GM23338 (cell line): ENCODE measurements around the gene CEP350. TPM values are rescaled to one million over a fixed set of nuclear protein-coding genes. Genes with fewer than 3 reads are reported as not detected.

Source experiments
- ATAC-seq: fragments of 200-7000 bp; cut with Tn5 transposase; 3 replicates; pipeline ENCODE4 v1.9.1; 2020
- DNase-seq: peaks from one replicate; pipeline ENCODE4 v3.0.0-alpha.2; 2015; ENCODE audit warnings: low spot score
- H2AFZ ChIP-seq: fragments of 200-600 bp; sonication (generic); 2 replicates; pipeline ENCODE4 v1.8.0; 2016; ENCODE audit warnings: antibody characterized with exemption, mild to moderate bottlenecking, moderate library complexity
- H3F3A ChIP-seq: fragments of 200-600 bp; sonication (generic); replicated peaks from 2 replicates; pipeline ENCODE4 v1.8.0; 2017; ENCODE audit warnings: antibody characterized with exemption, mixed run types, low read depth
- H3K27ac ChIP-seq: fragments of 200-600 bp; sonication (generic); 2 replicates; pipeline ENCODE4 v1.6.1; 2016; ENCODE audit warnings: low read depth
- H3K27me3 ChIP-seq: fragments of 200-600 bp; sonication (generic); 2 replicates; pipeline ENCODE4 v1.8.0; 2016; ENCODE audit warnings: mild to moderate bottlenecking, mixed run types, moderate library complexity; ENCODE audit not compliant: insufficient read depth
- H3K36me3 ChIP-seq: fragments of 200-600 bp; sonication (generic); 2 replicates; pipeline ENCODE4 v1.8.0; 2016; ENCODE audit warnings: mild to moderate bottlenecking; ENCODE audit not compliant: insufficient read depth
- H3K4me1 ChIP-seq: fragments of 200-600 bp; sonication (generic); 2 replicates; pipeline ENCODE4 v1.8.0; 2016; ENCODE audit warnings: mild to moderate bottlenecking, moderate library complexity; ENCODE audit not compliant: insufficient read depth
- H3K4me2 ChIP-seq: fragments of 200-600 bp; sonication (generic); 2 replicates; pipeline ENCODE4 v1.7.1; 2017; ENCODE audit warnings: mixed run types
- H3K4me3 ChIP-seq: fragments of 200-600 bp; sonication (generic); 2 replicates; pipeline ENCODE4 v1.6.1; 2016; ENCODE audit warnings: mixed run types
- H3K79me2 ChIP-seq: fragments of 200-600 bp; sonication (generic); replicated peaks from 2 replicates; pipeline ENCODE4 v1.8.0; 2017; ENCODE audit warnings: mild to moderate bottlenecking; ENCODE audit not compliant: insufficient read depth
- H3K9me2 ChIP-seq: fragments of 200-600 bp; sonication (generic); 2 replicates; pipeline ENCODE4 v1.8.0; 2017; ENCODE audit not compliant: insufficient read depth
- H4K20me1 ChIP-seq: fragments of 200-600 bp; sonication (generic); replicated peaks from 2 replicates; pipeline ENCODE4 v1.8.0; 2017; ENCODE audit warnings: mild to moderate bottlenecking; ENCODE audit not compliant: insufficient read depth
- H3K27ac Mint-ChIP-seq: 2 replicates; pipeline ENCODE4 v1.8.0; 2020; ENCODE audit warnings: inconsistent platforms, mild to moderate bottlenecking, moderate library complexity, mixed read lengths
- H3K27me3 Mint-ChIP-seq: 3 replicates; pipeline ENCODE4 v1.8.0; 2022; ENCODE audit warnings: low read depth, mild to moderate bottlenecking, moderate library complexity, mixed read lengths, inconsistent platforms; ENCODE audit not compliant: insufficient read depth, poor library complexity
- H3K36me3 Mint-ChIP-seq: 3 replicates; pipeline ENCODE4 v1.8.0; 2021; ENCODE audit warnings: low read depth, mild to moderate bottlenecking, inconsistent platforms, moderate library complexity, mixed read lengths
- H3K4me1 Mint-ChIP-seq: 3 replicates; pipeline ENCODE4 v1.8.0; 2020; ENCODE audit warnings: mild to moderate bottlenecking, inconsistent platforms, mixed read lengths
- H3K4me3 Mint-ChIP-seq: 3 replicates; pipeline ENCODE4 v1.8.0; 2021; ENCODE audit warnings: moderate library complexity, mild to moderate bottlenecking, inconsistent platforms, mixed read lengths
- H3K9me3 Mint-ChIP-seq: 3 replicates; pipeline ENCODE4 v1.8.0; 2020; ENCODE audit warnings: moderate library complexity, mild to moderate bottlenecking, inconsistent platforms, mixed read lengths
- CREB1 ChIP-seq: fragments of 250-450 bp; sonication (Bioruptor Pico); IDR thresholded peaks from 2 replicates; pipeline ENCODE4 v1.5.0; 2020; ENCODE audit warnings: low read depth, mild to moderate bottlenecking, moderate library complexity
- CTCF ChIP-seq, 2 experiments: fragments of 200-600 bp in 1 of 2; sonication (generic) in 1 of 2; conservative IDR thresholded peaks; 2 replicates each; pipeline versions ENCODE4 v1.5.1 to v1.6.1; 2016 to 2017; ENCODE audit warnings: antibody characterized with exemption in 2 of 2, low read depth in 2 of 2, mild to moderate bottlenecking in 2 of 2, moderate library complexity in 1 of 2
- ETS1 ChIP-seq: IDR thresholded peaks from 2 replicates; pipeline ENCODE4 v1.6.1; 2016; ENCODE audit warnings: antibody characterized with exemption
- EZH2 ChIP-seq: fragments of 200-600 bp; sonication (generic); IDR thresholded peaks from one replicate; pipeline ENCODE4 v1.8.0; 2017; ENCODE audit warnings: antibody characterized with exemption, mild to moderate bottlenecking, low read depth; ENCODE audit not compliant: unreplicated experiment
- EZH2phosphoT487 ChIP-seq: fragments of 200-600 bp; sonication (generic); IDR thresholded peaks from one replicate; pipeline ENCODE4 v1.8.1; 2018; ENCODE audit warnings: antibody characterized with exemption; ENCODE audit not compliant: unreplicated experiment
- JUNB ChIP-seq: IDR thresholded peaks from one replicate; pipeline ENCODE4 v1.6.1; 2016; ENCODE audit warnings: antibody characterized with exemption; ENCODE audit not compliant: unreplicated experiment
- NANOG ChIP-seq: IDR thresholded peaks from 2 replicates; pipeline ENCODE4 v1.6.1; 2016; ENCODE audit warnings: antibody characterized with exemption, borderline replicate concordance
- POLR2AphosphoS5 ChIP-seq: IDR thresholded peaks from 2 replicates; pipeline ENCODE4 v1.6.1; 2016; ENCODE audit warnings: antibody characterized with exemption, low read depth
- REST ChIP-seq: IDR thresholded peaks from one replicate; pipeline ENCODE4 v1.6.1; 2018; ENCODE audit warnings: antibody characterized with exemption; ENCODE audit not compliant: unreplicated experiment
- STAT1 ChIP-seq: IDR thresholded peaks from one replicate; pipeline ENCODE4 v1.6.1; 2016; ENCODE audit warnings: antibody characterized with exemption; ENCODE audit not compliant: unreplicated experiment
- ZNF114 ChIP-seq: fragments of 250-450 bp; sonication (Bioruptor Pico); IDR thresholded peaks from 2 replicates; pipeline ENCODE4 v1.5.0; 2020; ENCODE audit warnings: mild to moderate bottlenecking, moderate library complexity
- ZNF331 ChIP-seq: fragments of 250-450 bp; sonication (Bioruptor Pico); IDR thresholded peaks from 2 replicates; pipeline ENCODE4 v1.5.0; 2020; ENCODE audit warnings: low read depth, mild to moderate bottlenecking, moderate library complexity
- ZNF462 ChIP-seq: fragments of 250-450 bp; sonication (Bioruptor Pico); IDR thresholded peaks from 2 replicates; pipeline ENCODE4 v1.5.0; 2020; ENCODE audit warnings: mild to moderate bottlenecking, moderate library complexity
- polyA plus RNA-seq: library from polyadenylated mRNA; unstranded; fragments of >200 nt; fragmentation: Nextera tagmentation; extraction: Ambion mirVana; gene quantifications from 2 replicates; pipeline ENCODE4 v1.2.1, GENCODE V29; 2016
- total RNA-seq: library from RNA; depleted of rRNA; stranded (reverse); fragments of >200 nt; shearing (Covaris generic); gene quantifications from 2 replicates; pipeline ENCODE4 v1.2.3, GENCODE V29; 2014

Gene CEP350
- total and polyA plus RNA-seq, 2 experiments from 2014 or later: 23.4 to 36.8 TPM

- Mint-ChIP-seq H3K4me3 (no peak overlapping the region), H3K4me1 (no peaks in the 10 kb centered on the region), H3K9me3 (no peaks in the 10 kb centered on the region), H3K27me3 (peaks cover 2% of the 10 kb centered on the region), H3K27ac (no peak overlapping the region), H3K36me3 (no peaks in the 10 kb centered on the region)
- TF ChIP-seq ZNF331: no peak
- no peak for TF ChIP-seq ZNF114
- no peak for TF ChIP-seq POLR2AphosphoS5
- no peak for TF ChIP-seq ETS1
- no peak for TF ChIP-seq EZH2
- no peak for TF ChIP-seq CREB1
- no peak for TF ChIP-seq STAT1
- no peak for TF ChIP-seq CTCF (conservative IDR thresholded peaks at IDR 0.05; ENCODE audit: low read depth in 2 of 2)
- no peak for TF ChIP-seq REST
- TF ChIP-seq ZNF462: no peak
- TF ChIP-seq NANOG: no peak
- TF ChIP-seq EZH2phosphoT487: no peak
- TF ChIP-seq JUNB: no peak
- H3F3A ChIP-seq: no peaks in the 10 kb centered on the region
- no peaks in the 10 kb centered on the region for H3K36me3 ChIP-seq
- H3K27me3 ChIP-seq: no peaks in the 10 kb centered on the region
- H4K20me1 ChIP-seq: no peaks in the 10 kb centered on the region
- H3K4me2 ChIP-seq: no peak overlapping the region
- DNase-seq (no peak), ATAC-seq (no peak)
- peak overlapping the region; percentile 91 for H2AFZ ChIP-seq
- H3K9me2 ChIP-seq: no peaks in the 10 kb centered on the region
- no peaks in the 10 kb centered on the region for H3K4me1 ChIP-seq
- H3K79me2 ChIP-seq: no peaks in the 10 kb centered on the region
- no peak overlapping the region for H3K4me3 ChIP-seq
- no peak overlapping the region for H3K27ac ChIP-seq
Observed at GRCh38 chr1:180145446-180145845, 190.8 kb downstream of the CEP350 start.
